Suprapubic skin (tissue), 4 donors: ENCODE results near the gene ZFAND3.

ENCODE experiments used
- EP300 ChIP-seq: sonication (generic); formaldehyde crosslinking; IDR thresholded peaks from one replicate; pipeline ENCODE4 v1.6.1; 2017; ENCODE audit warnings: antibody characterized with exemption
- POLR2A ChIP-seq, 2 donors: fragments of 450-650 bp; IDR thresholded peaks; one replicate each; pipeline ENCODE4 v1.6.1; 2017; ENCODE audit warnings: antibody characterized with exemption in 2 of 2, mild to moderate bottlenecking in 2 of 2, moderate library complexity in 2 of 2
- POLR2AphosphoS5 ChIP-seq, 3 donors: sonication (generic); formaldehyde crosslinking; IDR thresholded peaks; one replicate each; pipeline ENCODE4 v1.6.1; 2017; ENCODE audit warnings: antibody characterized with exemption in 3 of 3
- TF ChIP-seq, protein P1 (sequence below), 2 donors: fragments of 200-600 bp in 1 of 2; fragments of 450-650 bp in 1 of 2; sonication (generic) in 1 of 2; IDR thresholded peaks; one replicate each; pipeline ENCODE4 v1.5.1; 2016 to 2019; ENCODE audit warnings: antibody characterized with exemption in 2 of 2, mild to moderate bottlenecking in 1 of 2, moderate library complexity in 1 of 2

DNA sequence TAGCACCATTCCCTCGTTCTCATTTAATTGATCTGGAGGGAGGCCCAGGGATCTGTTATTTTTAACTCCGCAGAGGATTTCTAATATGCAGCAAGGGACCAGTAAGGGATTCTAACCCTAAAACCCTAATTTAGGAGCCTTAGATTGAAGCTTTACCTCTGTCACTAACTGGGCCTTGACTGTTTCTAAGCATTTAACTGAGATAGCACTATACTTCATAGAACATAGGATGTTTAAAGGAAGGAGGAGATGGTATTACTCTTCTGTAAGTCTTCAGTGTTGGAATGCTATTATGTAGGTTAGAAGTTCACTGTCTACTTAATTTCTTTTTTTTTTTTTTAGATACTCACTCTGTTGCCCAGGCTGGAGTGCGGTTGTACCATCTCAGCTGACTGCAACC, 242.5 kb downstream of the ZFAND3 start:
- TF ChIP-seq POLR2A (IDR thresholded peaks at IDR 0.05) (no peak), POLR2AphosphoS5 (IDR thresholded peaks at IDR 0.05) (no peak), EP300 (no peak)
- TF ChIP-seq, protein P1, sequence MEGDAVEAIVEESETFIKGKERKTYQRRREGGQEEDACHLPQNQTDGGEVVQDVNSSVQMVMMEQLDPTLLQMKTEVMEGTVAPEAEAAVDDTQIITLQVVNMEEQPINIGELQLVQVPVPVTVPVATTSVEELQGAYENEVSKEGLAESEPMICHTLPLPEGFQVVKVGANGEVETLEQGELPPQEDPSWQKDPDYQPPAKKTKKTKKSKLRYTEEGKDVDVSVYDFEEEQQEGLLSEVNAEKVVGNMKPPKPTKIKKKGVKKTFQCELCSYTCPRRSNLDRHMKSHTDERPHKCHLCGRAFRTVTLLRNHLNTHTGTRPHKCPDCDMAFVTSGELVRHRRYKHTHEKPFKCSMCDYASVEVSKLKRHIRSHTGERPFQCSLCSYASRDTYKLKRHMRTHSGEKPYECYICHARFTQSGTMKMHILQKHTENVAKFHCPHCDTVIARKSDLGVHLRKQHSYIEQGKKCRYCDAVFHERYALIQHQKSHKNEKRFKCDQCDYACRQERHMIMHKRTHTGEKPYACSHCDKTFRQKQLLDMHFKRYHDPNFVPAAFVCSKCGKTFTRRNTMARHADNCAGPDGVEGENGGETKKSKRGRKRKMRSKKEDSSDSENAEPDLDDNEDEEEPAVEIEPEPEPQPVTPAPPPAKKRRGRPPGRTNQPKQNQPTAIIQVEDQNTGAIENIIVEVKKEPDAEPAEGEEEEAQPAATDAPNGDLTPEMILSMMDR (IDR thresholded peaks at IDR 0.05): no peak
